Stromal cell of bone marrow (primary cell): Measurements from ENCODE around the gene CNKSR2.

ENCODE experiments used
- DNase-seq: peaks from one replicate; pipeline ENCODE4 v3.0.0-alpha.2; 2012; ENCODE audit warnings: low read depth

The CNKSR2 gene

DNA sequence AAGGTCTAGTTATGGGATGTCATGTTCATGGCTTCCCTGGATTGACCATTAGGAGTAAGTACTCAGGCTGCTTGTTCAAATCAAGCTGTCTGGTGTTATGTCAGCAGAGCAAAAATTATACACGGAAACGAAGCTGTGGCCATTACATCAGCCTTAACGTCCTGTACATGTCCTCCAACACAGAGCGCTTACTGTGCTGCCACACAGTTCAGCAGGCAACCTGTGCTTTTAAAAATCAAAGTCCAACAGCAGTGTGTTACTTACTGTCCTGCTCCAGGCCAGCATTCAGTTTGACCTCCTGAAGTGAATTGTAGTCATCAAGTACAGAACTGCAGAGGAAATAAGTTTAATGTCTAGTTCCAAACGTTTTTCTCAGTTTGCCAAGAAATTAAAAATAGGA is 237.9 kb downstream of the CNKSR2 start:
- DNase-seq = no peak

DNA sequence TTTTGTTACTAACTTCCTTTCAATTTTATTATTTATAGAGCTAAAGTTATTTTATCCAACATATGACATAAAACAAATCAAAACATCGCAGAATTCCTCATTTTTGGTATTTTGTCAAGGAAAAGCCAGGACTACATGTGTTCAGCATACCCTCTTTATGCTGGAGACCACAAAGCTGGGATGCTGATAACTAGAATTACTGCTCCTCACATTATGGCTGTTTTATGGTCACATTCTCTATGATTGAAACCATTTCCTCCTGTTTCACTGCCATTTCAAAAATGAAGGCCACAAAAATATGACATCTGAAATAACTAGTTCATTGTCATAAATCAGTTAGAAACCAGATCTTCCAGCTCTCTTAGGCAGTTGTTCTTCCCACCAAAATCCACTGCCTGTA is 242.2 kb downstream of the CNKSR2 start:
- no peak for DNase-seq

DNA sequence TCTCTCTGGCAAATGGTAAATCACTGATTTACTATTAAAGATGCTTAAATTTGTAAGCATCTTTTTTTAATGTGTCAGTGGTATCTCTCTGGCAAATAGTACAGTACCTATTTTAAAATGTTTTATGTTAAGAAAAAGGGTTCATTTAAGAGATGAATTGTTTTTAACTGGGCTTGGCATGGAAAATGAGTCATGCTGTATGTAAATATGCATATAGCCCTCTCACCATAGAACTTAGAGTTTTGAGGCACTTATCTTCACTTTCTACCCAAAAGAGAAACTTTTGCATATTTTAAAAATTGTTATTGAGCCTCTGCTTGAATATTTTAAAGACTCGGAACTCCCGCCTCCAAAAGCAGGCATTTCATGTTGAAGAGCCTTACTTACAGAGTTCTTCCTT is 246.0 kb downstream of the CNKSR2 start:
- no peak for DNase-seq

DNA sequence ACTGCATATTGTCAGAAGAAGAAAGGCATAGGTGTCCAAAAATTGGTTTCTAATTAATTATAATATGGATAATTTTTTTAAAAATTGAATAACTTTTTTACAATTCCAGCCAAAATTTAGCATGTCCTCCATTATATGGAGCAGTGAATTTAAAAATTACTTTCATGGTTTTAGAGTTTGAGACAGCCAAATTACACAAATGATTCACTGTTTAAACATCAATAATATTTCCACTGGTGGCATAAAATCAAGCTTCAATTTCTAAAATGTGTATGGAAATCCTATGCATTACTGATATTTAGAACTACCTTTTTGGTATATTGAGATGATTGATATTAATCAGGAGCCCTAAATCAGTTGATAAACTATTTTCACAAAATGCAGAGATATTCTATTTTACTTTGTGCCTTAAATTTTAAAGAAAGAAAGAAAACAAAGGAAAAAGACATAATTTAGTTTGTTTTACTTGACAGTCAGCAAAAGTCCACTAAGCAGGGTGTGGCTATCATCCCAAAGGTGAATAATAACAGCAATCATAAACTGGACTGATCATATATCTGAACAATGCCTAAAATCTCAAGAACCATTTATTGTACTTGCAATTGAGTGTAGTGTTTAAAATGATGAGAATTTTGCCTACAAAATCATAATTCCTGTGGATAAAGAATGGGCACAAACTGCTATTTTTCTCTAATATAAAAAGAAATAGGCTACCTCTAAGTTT is 249.7 kb downstream of the CNKSR2 start:
- DNase-seq = no peak

DNA sequence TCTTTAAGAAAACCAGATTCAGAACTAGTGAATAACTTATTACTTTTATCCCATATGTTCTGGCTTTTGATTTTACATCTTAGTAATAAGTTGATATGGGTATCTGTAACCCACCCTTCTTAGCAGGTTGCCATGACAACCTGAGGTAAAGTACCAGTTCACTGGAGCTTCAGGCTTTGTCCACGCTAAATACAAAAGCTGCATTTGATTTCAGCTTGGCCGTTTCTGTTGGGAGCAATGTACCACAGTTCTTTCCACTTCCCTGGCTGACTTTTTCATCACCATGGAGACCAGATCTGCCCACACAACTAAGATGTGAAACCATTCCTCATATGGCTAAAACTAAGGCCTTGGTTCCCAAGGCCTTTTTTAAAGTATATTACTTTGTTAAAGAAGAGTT is 257.8 kb downstream of the CNKSR2 start:
- DNase-seq = peak; percentile 33

DNA sequence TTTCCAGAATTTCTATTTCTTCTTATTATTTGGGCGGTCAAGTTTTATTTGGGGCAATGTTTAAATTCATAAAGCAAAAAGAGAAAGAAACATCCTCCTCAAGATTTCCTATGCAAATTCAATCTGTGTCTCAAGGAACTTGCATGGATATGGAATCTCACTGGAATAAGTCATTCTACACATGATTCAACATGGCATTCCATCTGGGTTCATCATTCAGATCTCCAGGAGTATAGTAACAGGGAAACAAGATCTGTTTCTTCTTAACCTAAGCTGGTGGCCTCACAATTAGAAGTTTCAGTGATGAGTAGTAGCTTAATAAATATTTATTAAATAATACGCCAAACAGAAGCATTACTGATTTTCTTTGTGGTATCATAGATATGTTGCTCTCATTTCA is 264.1 kb downstream of the CNKSR2 start:
- DNase-seq = peak; percentile 37

DNA sequence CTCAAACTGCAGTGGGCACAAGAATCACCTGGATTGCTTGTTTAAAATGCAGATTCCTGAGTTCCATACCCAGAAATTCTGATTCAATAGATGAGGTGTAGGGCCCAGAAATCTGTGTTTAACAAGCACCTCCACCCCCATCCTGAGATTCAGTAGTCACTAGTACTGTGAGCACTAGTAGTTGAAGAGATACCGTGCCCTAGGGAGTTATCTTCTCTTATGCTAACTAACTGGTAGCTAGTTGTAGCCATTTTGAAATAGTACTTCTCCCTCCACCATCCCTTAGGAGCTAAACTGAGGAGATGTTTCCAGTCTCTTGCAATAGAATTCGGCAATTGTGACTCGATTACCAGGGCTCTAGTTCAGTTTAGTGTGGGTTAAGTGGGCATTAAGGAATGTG is 265.6 kb downstream of the CNKSR2 start:
- no peak for DNase-seq

DNA sequence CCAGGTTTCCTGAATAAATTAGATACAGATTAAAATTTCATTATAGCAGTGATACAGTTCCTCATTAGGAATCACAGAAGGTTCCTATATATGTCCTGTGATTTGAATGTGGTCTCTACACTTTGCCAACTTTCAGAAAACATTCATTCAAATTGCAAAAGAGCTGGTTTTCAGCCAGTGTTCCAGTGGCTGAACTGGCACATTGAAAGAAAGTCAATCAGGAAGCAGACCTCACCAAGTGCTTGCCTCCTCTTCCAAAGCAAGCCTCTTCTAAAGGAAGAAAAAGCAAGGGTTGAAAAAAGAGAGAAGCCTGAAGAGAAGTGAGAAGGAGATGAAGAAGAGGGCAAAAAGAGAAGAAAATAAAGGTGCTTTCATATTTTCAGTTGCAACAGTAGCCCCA is 271.2 kb downstream of the CNKSR2 start:
- DNase-seq = peak; percentile 13

DNA sequence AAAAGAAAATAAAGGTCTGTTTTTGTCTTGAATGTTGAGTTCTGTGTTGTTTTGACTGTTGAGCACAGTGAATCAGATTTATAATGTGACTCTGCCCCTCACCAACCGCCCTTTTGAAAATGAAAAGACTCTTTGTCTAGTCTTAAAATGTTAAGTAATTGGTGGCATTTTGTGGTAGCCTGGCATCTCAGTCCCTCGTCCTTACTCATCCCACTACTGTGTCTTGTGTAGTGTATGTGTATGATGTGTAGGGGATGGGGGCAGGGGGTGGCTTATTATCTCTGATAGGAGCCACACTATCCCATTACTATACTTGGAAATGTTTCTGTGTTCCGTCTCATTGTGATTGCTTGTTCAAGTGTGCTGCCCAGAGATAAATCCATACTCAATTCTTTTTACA is 271.7 kb downstream of the CNKSR2 start:
- no peak for DNase-seq

DNA sequence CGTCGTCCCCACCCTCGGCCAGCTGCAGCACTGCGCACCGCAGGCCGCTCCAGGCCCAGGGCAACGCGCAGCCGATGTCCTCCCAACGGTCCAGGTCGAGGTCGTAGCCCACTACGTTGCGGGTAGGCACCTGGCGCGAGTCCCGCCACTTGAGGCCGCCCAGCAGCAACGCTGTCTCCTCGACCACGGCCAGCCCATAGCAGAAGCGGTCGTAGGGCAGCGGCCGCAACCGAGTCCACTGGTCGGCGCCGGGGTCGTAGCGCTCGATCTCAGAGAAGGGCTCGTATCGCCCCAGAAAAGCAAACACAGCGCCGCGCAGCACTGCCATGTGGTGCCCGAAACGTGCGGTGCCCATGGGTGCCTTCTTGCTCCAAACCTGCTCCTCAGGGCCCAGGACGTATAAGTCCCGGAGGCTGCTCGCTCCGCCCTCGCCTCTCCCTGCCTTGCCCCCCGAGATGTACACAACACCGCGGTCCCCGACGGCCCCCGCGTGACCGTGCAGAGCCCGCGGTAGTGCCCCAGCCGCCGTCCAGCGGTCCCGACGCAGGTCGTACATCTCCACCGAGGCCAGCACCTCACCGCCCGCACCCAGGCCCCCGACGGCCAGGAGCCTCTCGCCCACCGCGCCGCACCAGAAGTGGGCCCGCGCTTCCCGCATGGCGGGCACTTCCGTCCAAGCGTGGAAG is 281.8 kb downstream of the CNKSR2 start:
- DNase-seq = no peak

DNA sequence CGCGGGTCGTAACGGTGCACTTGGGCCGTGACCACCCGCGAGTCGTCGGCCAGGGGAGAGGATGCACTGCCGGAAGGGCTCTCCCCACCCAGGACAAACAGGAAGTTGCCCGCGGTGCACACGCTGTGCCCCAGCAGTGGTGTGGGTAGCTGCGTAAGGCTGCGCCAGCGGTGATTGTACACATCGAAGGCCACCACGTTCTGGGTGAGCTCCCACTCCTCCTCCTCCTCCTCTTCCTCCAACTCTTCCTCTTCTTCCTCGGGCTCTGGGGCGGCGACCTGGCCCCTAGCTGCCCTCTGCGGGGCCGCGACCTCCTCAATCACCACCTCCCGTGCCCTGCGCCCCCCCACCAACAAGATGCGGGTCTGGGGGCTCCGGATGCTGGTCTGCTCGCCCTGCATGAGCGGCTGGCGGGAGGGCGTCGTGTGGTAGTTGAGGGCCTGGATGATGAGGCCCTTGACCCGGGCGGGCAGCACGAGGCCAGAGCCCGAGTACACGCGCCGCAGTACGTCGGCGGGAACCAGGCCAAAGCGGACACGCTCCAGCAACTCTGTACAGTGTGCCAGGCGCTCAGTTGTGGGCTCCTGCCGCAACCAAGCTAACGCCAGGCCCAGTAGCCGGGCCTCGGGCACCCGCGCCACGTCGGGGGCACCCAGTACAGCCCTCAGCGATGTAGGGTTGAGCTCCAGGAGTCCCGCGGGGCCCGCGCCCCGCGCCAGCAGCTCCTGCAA is 282.5 kb downstream of the CNKSR2 start:
- DNase-seq = no peak

DNA sequence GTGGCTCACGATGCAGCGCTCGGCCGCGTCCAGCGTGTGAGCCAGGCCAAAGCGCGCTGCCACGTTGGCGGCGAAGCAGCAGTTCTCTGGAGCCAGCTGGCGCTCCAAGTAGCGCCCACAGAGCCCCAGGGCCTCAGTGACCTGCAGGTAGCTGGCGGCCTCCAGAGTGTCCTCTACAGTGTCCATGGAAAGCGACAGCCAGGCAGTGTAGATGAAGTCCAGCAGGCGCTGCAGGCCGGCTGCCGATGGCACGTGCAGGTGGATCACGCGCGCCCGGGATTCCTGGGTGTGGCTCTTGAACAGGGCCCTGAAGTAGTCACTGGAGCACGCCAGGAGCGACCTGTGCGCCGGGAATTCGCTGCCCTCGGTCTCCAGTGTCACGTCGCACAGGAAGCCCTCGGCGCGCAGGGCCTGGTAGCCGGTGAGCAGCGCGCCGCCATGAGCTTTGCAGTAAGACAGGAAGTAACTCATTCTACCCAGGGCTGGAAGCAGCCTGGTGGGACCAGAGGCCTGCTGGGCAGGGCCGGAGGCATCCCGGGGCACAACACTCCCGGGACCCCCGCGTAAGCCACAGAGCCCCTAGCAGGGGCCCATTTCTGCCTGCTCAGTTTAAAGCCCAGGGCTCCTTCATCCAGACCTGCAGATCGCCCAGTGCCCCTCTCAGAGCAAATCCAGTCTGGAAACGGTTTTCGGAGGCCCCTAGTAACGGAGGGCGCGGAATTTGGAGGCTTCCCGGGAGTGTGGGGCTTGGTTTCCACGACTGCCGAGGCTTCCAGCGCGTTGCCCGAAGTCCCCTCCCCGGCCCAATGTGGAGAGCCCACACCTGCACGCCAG is 283.3 kb downstream of the CNKSR2 start:
- no peak for DNase-seq

DNA sequence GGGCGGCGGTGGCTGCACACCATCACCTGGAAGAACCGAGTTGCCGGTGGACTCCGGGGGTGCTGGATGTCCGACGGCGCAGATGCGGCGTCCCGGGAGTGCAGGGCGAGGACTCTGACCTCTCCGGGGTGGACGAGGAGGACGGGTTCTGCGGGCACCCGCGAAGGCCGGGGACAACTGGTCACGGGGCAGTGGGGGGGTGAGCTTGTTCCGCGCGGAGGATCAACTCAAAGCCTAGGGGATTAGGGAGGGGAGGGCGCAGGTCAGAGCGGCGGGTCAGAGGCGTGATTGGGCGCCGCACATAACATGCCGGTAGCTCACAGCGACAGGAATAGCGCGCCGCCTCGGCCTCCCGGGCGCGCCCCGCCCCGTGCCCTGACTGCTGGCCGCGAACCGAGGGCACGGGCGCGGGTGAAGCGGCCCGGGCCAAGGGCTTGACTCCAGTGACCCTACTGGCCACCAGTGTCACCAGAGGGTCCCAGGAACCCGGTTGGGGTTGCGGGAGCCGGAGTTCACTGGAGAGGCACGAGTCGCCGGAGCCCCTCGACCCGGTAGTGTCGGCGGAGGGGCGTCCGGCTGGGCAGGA is 284.0 kb downstream of the CNKSR2 start, which contains the start of gene KLHL34:
Gene KLHL34 (minus strand): TSS at position 179 of the 586 bp plus-strand sequence. CDS start 542 bp downstream, outside the sequence.
- no peak for DNase-seq

DNA sequence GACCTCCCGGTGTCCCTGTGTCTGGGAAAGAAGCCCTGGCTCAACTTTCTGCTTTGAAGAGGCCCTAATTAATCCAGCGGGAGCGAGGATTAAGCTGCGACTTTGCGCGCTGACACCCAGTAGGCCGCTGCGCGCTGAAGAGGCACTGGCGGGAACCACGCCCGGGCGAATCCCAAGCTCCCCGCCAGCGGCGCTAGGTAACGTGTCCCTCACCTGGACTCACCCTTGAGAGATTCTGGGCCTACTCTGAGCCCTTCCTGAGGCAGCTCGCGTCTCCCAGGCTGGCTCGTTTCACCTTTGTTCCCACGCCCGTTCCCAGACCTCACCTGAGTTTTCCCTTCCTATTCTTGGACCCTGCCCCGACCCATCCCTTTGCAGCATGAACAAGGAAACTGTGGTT is 284.5 kb downstream of the CNKSR2 start:
- no peak for DNase-seq

DNA sequence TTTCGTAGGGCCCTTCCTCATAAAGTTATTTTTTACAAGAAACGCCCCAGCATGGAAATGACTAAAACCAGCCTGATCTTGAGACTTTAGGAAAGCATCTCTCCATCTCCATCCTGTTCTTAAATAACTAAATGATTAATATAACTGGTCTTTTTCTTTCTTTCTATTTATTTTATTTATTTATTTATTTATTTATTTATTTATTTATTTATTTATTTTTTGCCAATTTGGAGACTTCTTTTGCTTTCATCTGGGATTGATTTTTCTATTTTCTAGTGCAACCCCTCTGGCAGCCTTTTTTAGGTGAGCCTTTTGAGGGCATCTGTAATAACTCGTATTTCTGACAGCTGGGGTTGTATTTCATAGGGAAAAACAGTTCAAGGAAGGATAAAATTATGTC is 285.1 kb downstream of the CNKSR2 start:
- no peak for DNase-seq

DNA sequence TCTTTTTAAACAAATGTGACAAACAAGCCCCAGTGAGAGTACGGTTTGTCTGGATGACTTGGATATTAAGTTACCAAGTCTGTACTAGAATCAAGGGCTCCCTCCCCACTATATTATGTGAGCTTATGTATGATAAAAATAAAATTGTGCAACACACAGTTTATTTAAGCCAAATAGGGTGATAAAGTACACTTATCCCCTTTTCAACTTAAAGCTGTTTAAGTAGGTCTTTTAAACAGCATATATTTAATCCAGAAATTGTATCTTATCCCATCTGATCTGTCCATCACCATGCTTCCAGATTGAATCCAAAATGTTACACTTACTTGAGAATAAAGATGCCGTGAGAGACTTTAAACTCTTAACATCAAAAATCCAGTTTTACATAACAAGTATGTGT is 285.9 kb downstream of the CNKSR2 start:
- no peak for DNase-seq

DNA sequence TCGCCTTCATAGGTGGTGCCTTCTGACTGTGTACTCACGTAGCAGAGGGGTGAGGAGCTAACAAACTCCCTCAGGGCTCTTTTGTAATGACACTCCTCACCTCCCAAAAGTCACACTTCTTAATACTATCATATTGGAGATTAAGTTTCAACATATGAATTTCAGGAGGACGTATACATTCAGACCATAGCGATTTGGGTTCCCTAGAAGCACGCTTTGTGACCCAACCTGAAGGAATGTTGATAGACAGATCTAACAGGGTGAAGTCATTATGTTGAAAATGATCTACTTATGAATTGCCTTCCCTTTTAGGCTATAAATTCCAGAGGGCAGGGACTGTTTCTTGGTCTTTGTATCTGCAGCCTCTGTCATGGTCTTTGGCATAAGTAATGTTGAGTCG is 287.1 kb downstream of the CNKSR2 start:
- no peak for DNase-seq

DNA sequence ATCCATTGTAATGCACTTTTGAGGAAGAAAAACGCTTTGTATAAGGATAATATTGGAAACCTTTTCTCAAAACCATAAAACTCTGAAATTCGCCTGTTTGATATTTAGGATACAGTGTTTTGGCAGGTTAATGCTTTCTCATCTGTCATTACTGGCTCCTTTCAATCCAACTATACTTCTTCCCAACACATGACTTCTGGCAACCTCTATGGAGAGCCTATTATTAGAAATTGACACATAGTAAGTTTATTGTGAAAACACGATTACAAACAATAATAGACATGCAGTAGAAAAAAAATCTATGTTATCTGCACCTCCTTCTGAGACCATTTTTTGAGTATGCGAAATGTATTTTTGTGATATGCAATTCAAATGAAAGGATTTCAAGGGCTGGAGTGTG is 288.5 kb downstream of the CNKSR2 start:
- no peak for DNase-seq

DNA sequence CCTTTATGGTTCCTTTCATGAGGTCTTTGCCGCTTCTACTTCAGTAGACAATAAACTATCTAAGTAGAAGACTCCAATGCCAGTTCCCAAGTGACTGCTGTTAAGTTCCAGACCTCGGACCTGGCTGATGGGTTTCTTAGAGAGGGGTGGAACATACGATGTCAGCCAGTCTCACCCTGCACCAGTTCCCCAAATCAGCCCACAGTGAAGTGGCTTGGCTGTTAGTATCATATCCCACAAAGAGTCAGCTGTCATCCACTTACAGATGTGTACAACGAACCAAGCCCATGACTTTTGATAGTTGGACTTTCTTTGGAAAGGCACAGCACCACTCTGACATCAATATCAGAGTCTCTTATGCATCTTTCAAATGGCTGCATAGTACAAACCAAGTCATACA is 292.0 kb downstream of the CNKSR2 start:
- no peak for DNase-seq

DNA sequence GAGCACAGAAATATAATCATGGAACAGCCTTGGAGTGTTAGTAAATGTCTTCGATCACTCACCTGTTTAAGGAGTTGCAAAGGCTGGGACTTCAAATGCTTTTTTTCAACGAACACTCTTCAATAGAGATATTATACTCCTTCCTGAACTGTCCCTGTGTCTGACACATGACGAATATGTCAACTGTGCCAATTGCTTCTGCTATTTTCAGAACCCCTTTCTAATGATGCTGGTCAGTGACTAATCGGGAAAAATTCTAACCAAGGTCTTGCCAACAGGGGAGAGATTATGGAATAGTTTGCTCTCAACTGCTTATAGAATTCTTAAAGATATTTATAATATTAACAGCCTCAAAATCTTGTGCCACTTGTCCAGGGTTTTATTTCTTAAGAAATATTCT is 292.5 kb downstream of the CNKSR2 start:
- DNase-seq = peak; percentile 26

DNA sequence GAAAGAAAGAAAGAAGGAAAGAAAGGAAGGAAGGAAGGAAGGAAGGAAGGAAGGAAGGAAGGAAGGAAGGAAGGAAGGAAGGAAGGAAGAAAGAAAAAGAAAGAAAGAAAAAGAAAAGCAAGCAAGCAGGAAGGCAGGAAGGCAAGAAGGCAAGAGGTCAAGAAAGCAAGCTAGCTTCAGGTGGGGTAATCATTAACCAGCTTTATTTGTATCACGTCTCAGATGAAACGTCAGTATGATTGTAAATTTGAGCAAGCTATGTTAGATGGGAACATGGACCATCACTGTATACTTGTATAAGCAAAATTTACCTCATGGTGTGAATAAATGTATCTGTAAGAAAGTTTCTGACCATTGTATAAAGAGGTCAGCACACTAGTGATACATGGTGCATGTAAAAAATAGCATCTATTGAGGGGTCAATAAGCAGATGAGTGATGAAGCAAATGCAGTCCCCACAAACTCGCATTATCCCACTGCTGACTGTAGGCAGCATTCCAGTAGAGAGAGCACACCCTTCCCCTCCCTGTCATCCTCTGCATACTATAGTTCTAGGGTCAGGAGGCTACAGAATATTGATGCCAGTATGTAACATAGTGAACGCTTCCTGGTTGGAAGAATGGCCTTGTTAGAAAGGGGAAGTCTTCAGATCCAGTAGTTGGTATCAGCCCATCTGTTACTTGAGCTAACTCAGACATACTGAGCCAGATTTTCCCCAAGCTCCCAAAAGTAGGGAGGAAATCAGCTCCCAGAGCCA is 300.4 kb downstream of the CNKSR2 start:
- no peak for DNase-seq
